NCI-H82 treated with DMSO at 0.1 percent for 48 hours (cell line): ENCODE results near the gene SH2D3C.

Source experiments
- DNase-seq: peaks from one replicate; lab custom pipeline; 2025; ENCODE audit not compliant: unreplicated experiment; lab: John Stamatoyannopoulos, UW

SH2D3C gene

DNA sequence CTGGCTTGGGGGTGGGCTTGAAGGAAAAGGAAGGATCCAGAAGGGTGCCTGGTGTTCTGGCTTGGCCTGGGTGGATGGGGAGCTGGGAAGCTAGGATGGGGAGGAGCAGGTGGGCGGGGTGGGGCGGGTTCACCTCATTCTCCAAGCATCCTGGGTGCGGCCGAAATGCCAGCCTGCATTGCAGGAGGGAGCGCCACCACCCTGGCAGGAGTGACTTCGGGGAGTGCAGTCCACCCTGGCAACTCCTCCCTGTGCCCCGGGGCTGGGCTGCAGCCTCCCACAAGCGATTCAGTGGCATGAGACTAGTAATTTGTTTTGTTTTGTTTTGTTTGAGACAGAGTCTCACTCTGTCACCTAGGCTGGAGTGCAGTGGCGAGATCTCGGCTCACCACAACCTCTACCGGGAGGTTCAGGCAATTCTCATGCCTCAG is 57.1 kb downstream of the SH2D3C start:
- DNase-seq: no peak

DNA sequence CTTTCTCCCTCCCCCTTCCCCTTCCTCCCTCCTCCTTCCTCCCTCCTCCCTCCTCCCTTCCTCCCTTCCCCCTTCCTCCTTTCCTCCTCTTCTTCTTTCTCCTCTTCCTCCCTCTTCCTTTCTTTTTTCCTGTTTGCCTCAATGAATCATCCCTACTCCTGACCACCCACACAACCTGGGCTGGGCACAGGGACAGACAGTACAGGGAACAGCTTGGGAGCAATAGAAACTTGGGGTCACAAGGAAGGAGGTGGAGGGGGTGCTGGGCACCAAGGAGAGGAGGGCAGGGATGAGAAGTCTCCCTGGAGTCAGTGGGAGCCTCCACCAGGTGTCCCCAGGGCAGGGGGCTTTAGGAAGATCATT is 57.6 kb downstream of the SH2D3C start:
- DNase-seq: no peak

DNA sequence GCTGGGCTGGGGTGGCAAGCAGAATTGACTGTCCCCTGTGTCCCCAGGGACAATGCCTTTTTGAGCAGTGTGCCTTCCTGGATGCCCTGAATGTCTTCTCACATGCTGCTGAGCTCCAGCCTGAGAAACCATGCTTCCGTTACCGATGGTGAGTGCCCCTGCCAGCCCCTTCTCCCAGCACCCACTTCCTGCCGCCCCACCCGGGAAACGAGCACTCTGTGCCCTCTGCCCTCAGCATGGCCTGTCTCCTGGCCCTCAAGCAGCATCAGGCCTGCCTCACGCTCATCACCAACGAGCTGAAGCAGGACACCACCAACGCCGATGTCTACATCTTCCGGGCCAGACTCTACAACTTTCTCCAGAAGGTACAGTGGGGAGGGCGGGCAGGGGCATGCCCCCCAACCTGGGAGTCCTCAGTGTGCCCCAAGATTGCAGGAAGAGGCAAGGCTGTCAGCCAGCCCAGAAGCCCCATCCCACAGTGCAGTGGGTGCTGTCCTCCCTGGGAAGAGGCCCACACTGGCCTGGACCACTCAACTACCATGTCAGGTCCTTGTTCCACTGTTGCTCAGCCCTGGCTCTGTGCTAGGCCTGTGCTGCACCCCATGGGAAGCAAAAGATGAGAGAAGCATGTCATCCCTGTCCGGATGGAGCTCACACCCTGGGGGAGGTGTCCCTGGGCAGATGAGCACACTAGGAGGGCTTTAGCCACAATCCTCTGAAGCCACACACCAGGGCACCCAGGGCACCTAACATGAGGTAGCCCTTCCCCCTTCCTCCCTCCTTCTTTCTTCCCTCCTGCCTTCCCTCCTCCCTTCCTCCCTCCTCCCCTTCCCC is 58.2 kb downstream of the SH2D3C start:
- DNase-seq: no peak

DNA sequence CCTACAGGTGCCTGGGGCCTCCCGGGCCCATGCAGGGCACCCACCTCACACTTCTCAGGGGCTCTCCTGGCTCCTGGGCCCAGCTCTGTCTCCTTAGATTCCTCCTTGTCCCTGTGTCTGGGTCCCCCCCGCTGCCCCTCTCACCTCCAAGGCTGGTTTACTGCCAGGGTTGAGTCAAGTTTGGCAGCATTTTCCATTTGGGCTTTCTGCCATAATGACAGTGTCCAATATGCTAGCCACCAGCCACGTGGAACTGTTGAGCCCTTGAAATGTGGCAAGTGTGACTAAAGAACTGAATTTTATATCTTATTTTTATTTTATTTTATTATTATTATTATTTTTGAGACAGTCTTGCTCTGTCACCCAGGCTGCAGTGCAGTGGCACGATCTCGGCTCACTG is 60.7 kb downstream of the SH2D3C start:
- no peak for DNase-seq

DNA sequence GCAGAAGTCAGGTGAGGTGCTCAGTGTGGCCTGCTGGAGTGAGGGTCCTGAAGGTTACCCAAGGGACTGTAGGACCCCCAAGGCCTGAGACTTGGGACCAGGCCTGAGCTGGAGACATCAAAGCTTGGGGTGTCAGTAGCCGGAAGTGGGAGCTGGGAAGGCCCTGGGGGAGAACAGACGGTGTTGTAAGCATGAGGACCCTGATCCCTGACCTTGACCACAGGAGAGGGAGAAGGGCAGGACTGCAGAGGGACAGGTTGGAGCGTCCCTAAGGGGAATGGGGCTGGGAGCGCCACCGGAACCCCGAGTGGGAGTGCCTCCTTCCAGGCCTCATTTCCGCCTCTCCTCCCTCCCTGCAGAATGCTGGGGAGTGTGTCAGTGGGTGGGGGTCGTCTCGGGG is 62.1 kb downstream of the SH2D3C start:
- no peak for DNase-seq

DNA sequence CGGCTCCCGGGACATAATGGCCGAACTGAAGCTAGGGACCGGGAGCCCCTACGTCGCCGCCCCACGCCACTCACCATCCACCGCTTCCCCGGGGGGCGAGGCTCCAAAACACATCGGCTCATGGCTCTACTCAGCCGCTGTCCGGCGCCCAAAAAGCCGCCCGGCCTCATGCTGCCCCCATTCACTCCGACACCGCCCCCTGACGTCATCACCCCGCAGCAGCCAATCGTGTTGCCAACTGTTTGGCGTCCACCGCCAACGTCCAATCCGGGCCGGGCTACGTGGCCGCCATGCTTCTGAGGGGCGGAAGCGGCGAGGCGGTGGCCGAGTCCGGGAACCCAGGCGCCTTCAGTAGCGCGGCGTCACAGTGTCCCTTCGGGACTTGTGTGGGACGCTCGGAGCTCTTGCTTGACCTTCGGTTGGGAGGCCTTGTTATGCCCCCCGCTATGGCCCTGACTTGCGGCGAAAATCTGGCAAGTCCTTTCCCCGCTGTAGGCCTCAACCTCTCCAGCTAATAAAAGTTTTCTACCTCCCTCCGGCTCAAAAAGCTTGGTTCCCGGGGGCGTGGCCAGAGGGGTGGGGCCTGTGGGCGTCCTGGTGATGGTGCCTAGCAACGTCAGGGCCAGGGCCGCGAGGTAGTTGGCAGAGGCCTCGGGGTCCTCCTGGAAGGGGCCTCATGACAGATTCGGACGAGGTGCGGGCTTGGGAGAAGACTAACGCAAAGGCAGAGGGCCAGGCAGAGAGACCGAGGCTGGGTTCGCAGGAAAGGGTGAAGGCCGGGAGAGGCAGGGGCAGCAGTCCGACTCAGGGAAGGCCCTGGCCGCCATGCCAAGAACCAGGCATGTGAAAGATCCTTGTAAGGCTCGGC is 62.8 kb downstream of the SH2D3C start, which contains the start of the genes PTRH1 and TTC16:
Gene PTRH1, minus strand, starts transcription at position 194 of the 868 bp plus-strand sequence. Its CDS starts 24 bp downstream, at position 170.
Gene TTC16, plus strand, starts transcription at position 610 of the 868 bp plus-strand sequence. Its CDS starts 67 bp downstream, at position 677.
- DNase-seq: peak; percentile 75

DNA sequence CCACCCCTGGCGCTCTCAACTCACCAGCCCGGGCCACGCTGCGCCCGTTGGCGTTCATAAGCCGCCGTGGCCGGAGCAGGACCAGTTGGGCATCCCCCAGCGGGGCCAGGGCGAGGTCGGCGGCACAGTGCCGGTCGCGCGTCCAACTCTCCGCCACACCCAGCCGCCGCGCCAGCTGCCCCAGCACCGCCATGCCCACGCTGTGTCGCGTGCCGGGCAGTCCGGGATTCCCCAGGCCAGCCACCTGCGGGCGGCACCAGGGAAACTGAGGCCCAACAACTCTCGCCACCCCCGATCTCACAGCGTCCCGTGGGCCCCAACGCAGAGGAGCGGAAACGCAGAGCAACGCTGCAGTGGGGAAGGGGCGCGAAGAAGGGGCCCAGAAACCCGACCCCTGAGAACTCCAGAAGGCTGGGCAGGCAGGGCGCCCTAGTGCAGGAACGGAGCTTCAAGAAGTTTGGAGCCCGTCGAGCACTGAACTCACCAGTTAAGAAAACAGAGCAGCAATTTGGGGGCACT is 63.5 kb downstream of the SH2D3C start:
- DNase-seq: no peak

DNA sequence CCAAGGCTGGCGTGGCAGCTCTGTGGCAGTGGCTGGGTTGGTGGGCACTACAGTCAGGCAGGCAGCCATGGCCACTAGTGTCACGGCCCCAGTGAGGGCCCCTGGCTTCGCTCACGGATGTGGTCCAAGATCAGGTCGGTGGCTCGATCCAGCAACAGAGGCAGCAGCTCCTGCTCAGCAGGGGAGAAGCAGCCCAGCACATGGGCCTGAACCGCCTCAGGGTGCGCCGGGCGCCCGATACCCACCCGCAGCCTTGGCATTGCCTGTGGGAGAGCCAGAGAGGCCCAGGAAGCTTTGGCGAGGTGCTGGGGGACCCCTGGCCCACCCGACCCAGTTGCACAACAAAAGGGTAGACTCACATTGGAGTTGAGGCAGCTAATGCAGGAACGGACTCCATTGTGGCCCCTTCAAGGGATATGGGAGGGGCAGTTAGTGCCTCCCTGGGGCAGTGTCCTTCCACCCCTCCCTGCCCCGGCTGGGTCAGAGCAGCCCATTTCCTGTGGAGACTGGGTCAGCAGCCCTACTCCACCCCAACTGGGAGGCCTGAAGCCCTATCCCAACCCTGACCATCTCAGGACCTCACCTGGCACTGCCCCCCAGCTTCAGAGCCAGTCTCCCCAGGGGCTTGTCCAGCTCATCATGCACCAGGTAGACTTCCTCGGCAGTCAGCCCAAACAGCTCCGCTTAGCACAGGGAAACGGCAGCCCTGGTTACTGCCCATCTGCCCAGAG is 64.3 kb downstream of the SH2D3C start:
- no peak for DNase-seq

DNA sequence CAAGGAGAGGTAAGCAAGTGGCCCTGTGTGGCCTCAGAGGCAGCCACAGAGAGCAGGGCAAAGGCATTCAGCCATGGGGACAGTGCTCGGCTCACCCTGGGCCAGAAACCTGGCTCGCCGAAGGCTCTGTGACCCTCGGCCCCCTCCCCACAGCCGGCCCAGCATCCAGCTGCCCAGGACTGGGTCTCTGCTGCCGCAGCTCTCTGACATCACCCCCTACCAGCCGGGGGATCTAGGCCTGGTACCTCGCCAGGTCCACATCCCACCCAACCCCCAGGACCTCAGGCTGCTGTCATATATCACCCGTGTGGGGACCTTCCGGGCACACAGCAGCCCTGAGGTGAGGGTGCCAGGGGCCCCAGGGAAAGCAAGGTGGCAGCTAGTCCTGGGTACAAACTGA is 65.6 kb downstream of the SH2D3C start:
- DNase-seq: no peak

DNA sequence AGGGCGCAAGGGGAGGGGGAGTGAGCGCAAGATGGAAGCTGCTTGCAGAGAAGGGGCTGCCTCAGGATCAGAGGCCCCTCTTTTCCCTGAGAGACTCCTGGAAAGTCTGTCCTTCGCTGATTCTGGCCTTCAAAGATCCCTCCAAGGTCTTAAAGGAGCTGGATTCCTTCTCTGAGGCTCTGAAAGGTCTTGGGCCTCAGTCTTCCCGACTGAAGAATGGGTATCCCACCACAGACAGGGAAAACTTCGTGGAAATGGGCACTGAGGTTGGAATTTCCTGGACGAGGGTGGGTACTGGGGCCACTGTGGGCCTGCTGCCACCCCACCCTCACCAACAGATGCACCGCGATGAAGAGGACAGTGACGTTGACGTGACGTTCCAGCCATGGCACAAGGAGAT is 66.1 kb downstream of the SH2D3C start:
- no peak for DNase-seq

DNA sequence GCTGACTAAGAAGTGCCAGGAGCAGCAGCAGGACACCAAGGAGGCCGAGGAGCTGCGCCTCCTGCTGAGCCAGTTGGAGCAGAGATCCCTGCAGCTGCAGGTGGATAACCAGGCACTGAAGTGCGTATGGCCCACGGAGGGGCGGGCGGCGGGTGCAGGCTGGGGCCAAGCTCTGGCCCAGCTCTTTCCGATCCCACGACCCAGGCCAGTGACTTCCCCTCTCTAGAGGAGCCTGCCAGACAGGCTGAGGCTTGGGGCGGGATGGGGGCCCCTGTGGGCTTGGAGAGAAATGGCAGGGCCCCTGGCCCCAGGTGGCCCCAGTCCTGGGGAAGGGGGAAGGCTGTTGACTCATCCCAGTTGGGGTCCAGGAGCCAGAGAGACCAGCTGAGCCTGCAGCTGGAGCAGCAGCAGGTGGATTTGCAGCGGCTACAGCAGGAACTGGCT is 66.6 kb downstream of the SH2D3C start:
- DNase-seq: no peak

DNA sequence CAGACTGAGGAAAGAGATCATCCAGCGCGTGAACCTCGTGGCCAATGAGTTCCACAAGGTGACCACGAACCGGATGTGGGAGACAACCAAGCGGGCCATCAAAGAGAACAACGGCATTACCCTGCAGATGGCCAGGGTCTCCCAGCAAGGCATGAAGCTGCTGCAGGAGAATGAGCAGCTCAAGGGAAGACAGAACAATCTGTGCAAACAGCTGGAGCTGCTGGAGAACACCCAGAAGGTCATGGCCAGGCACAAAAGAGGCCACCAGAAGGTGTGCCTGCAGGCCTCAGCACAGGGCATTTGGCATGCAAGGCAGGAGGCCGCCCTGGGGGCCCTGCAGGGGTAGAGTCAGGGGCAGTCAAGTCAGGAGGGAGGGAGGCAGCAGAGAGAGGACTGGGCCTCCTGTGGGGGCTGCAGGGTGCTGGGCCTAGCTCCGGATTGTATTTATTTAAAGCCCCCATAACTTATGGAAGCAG is 67.2 kb downstream of the SH2D3C start:
- no peak for DNase-seq

DNA sequence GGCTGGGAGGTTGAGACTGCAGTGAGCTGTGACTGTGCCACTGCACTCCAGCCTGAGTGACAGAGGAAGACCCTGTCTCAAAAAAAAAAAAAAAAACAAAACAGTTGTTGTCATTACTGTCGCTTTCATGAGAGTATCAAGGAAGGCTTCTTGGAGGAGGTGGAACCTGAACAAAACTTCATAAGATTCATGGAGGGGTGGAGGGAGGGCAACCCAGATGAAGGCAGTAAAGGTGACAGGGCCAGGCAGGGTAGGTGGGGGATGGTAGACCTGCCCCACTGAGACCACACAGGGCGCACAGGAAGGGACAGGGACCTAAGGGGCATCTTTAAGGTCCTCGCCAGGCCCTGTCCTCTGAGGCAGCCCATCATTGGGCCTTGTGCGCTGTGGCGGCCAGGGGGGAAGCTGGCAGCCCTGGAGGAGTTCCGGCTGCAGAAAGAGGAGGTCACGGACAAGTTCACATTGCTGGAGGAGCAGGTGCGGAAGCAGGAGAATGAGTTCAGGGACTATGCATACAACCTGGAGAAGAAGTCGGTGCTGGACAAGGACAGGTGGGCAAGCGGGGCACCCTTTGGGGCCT is 68.2 kb downstream of the SH2D3C start:
- no peak for DNase-seq

DNA sequence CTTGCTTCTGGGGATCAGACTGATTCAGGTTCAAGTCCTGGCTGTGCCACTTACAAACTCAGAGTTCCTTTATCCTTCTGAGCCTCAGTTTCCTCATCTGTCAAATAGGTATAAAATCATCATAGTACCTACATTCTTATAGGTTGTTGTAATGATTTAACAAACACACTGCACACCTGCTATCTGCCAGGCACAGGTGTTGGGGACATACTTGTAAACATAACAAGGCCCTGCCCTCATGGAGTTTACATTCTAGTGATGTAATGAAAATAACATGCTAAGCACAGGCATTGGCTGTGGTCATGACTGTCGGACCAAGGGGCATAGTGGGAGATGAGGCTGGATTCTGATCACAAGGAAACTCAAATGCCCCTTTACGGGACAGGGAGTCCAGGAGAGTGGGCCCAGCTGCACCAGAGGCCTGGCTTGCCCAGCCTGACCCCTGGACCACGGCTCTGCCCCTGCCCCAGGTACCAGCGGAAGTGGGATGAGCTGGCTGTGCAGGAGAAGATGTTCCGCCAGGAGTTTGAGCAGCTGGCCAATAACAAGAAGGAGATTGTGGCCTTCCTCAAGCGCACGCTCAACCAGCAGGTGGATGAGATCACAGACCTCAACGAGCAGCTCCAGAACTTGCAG is 69.4 kb downstream of the SH2D3C start:
- no peak for DNase-seq

DNA sequence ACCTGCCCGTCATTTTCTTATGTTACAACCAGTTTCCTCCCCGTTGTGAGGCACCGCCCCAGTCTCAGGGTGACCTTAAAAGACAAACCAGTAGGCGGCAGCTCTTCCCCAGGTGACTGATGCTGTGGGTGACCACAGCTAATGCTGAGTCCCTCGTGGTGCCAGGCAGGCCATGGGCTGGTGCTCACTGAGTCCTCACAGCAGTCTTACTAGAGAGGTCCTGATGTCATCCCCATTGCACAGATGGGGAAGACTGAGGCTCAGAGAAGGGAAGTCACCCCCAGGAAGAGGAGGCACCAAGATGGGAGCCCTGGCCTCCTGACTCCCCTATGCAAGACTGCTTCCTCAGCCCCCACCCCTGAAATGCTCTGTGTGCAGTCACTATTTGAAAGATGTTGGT is 70.7 kb downstream of the SH2D3C start:
- DNase-seq: no peak

DNA sequence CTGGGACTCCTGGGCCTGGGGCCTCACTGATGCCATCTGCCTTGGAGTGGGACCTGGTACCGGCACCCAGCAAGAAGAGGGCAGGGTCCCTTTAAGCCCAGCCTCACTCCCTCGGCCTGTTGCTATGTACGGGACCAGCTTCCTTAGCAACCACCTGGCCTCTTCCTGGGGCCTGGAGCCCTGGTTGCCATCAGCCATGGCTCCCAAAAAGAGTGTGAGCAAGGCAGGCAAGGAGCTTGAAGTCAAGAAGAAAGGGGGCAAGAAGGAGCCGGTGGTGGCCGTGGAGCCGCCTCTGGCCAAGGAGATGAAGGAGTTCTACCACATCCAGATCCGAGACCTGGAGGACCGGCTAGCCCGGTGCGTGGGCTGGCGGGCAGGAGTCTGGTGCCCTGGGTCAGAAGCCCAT is 71.6 kb downstream of the SH2D3C start, which contains the start of gene CFAP157:
Gene CFAP157, plus strand, starts transcription at position 153 of the 406 bp plus-strand sequence. Its CDS starts 44 bp downstream, at position 197.
- DNase-seq: no peak

DNA sequence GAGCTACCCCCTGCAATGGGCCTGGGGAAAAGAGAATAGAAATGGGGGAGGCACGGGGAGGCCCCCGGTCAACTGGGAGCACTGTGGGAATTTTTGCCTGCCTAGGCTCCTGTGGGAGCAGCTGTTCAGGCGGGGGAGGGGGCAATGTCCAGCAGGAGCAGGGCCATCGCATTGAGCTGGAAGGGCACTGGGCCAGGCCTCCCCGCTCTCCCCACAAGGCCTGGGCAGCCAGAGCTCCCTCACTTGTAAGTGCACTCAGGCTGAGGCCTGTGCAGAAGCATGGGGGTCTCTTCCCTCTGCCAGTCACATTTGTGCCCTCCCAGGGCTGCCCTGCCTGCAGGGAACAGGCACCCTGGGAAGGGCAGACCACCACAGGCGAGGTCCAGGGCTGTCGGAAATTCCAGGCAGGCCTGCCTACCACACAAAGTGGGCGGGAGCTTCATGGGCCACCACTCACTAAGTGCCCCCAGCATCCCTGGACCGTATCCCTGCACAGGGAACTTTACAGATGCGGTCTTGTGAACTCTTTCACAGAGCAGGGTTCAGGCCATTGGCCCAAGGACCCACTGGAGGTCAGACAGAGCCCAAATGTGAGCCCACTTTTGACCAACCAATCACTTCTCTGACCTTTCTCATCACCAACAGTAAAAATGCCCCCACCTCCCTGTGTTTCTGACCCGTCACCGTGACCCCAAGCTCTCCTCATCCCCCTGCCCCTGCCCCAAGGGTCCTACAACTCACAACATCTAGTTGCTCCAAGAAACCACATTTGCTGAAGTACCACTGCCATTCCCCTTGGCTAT is 72.7 kb downstream of the SH2D3C start:
- no peak for DNase-seq

DNA sequence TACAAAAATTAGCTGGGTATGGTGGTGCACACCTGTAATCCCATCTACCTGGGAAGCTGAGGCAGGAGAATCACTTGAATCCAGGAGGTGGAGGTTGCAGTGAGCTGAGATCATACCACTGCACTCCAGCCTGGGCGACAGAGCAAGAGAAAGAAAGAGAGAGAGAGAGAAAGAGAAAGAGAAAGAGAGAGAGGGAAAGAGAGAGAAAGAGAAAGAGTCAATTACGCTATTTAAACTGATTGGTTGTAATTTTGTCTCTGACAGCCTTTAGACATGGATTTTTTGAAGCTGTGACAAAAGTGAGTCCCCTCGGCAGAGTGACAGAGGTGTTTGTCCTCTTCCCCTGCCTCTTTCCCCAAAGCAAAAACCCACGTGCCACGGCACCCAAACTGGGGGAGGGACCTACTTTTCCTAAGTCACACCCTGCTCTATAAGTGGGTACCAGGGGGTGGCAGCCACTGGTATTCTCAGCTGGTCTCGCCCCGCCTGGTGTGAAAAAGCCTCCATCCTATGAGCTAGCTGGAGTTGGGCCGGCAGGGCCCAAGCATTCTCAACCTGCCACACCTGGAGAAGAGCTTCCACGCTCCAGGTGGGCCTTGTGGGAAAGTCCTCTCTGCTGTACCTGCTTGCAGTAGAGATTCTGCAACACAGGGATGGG is 75.0 kb downstream of the SH2D3C start:
- no peak for DNase-seq
